Measurements from ENCODE around the gene AFP.
"Not testable (repeated sequence)": the region's sequence is repeated elsewhere in the genome, so short reads cannot be mapped to it uniquely, and the experiment has no call there.

Gene AFP

DNA sequence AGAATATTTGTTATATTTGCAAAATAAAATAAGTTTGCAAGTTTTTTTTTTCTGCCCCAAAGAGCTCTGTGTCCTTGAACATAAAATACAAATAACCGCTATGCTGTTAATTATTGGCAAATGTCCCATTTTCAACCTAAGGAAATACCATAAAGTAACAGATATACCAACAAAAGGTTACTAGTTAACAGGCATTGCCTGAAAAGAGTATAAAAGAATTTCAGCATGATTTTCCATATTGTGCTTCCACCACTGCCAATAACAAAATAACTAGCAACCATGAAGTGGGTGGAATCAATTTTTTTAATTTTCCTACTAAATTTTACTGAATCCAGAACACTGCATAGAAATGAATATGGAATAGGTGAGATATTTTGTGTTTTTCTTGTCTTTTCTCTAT lies at the start of gene AFP:
TSS of gene AFP (plus strand) at position 238 of the 400 bp plus-strand sequence. CDS start at position 280, 42 bp downstream.
- no peak for DNase-seq

- no peak for DNase-seq
These were observed 48.5 kb upstream of the AFP start for GRCh38 chr4:73387552-73387951.

GRCh38 chr4:73388887-73389286 lies 47.1 kb upstream of the AFP start:
- DNase-seq, result no peak

GRCh38 chr4:73389663-73390062 lies 46.4 kb upstream of the AFP start:
- not testable (repeated sequence) for DNase-seq

- no peak for DNase-seq
These were observed 44.2 kb upstream of the AFP start for GRCh38 chr4:73391774-73392173.

DNA sequence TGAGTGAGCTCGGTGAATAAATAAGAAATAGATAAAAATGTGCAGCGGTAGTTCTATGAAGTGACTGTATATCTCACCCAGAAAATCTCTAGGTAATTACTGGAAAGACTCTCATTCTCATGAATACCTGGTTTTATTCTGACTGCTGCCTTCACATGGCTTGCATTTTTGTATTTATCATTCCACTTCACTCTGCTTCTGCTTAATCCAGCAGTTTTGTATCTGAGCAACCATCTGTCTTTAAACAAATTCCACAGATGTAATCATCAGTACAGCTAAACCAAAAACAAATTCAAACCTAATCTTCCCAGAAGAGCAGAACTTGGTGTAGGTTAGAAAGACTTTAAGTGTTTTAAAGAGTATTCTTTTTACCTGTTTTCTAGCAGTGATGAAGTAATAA lies 43.1 kb upstream of the AFP start:
- no peak for DNase-seq

- no peak for DNase-seq
These were observed 39.7 kb upstream of the AFP start for GRCh38 chr4:73396304-73396703.

DNA sequence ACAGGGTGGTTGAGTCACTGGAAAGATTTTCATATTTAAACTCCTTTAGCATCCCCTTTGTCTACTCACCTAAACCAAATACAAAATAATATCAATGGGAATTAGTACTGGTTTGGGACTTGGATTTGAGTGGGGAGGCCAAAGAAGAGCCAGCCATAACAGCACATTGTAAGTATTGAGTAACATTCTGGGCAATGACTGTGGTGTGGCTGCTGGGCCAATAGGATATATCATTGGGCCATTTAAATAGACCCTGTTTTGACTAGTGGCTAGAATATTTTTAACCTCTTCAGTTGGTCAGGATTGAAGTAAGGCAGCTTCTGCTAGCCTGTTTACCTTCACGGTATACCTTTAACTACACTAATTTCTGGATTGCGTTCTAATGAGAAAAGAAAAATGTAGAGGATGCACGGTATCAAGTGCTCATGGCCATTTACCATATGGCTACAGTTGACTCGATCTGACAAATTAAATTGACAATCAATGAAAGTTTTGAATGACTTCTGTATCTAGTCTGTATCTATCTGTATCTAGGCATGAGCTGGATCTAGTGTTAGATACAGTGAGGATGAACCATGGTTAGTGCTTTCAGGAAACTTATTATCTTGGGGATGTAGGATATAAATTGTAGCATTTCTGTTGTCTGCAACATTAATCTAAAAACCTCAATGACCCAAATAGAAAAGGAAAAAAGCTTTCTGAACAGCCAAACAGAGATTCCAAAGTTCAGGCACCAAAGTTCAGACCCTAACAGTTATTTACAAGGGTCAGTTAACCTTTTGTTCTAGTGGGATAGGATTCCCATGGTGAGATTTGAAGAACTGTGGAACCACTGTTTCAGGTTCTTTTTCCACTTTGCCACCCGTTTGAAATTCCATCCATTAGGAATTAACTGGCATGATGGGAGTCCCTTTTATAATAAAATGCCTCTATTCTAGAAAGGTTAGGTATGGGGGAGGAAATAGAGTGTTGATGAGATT lies 38.7 kb upstream of the AFP start:
- DNase-seq, result no peak

GRCh38 chr4:73401412-73401811 lies 34.6 kb upstream of the AFP start:
- DNase-seq, result no peak

DNA sequence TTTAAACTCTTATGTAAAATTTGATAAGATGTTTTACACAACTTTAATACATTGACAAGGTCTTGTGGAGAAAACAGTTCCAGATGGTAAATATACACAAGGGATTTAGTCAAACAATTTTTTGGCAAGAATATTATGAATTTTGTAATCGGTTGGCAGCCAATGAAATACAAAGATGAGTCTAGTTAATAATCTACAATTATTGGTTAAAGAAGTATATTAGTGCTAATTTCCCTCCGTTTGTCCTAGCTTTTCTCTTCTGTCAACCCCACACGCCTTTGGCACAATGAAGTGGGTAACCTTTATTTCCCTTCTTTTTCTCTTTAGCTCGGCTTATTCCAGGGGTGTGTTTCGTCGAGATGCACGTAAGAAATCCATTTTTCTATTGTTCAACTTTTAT lies 32.0 kb upstream of the AFP start, which contains the start of gene ALB:
TSS of gene ALB (plus strand) at position 246 of the 400 bp plus-strand sequence. CDS start at position 287, 41 bp downstream.
- DNase-seq, result no peak

GRCh38 chr4:73404457-73404856 lies 31.6 kb upstream of the AFP start:
- no peak for DNase-seq

DNA sequence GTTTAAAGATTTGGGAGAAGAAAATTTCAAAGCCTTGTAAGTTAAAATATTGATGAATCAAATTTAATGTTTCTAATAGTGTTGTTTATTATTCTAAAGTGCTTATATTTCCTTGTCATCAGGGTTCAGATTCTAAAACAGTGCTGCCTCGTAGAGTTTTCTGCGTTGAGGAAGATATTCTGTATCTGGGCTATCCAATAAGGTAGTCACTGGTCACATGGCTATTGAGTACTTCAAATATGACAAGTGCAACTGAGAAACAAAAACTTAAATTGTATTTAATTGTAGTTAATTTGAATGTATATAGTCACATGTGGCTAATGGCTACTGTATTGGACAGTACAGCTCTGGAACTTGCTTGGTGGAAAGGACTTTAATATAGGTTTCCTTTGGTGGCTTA lies 30.9 kb upstream of the AFP start:
- DNase-seq, result no peak

DNA sequence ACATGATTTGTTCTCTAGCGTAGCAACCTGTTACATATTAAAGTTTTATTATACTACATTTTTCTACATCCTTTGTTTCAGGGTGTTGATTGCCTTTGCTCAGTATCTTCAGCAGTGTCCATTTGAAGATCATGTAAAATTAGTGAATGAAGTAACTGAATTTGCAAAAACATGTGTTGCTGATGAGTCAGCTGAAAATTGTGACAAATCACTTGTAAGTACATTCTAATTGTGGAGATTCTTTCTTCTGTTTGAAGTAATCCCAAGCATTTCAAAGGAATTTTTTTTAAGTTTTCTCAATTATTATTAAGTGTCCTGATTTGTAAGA lies 29.5 kb upstream of the AFP start:
- DNase-seq, result no peak

DNA sequence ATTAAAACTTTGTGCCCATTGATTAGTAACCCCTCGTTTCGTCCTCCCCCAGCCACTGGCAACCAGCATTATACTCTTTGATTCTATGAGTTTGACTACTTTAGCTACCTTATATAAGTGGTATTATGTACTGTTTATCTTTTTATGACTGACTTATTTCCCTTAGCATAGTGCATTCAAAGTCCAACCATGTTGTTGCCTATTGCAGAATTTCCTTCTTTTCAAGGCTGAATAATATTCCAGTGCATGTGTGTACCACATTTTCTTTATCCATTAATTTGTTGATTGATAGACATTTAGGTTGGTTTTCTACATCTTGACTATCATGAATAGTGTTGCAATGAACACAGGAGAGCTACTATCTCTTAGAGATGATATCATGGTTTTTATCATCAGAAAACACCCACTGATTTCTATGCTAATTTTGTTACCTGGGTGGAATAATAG lies 28.8 kb upstream of the AFP start:
- DNase-seq, result no peak

DNA sequence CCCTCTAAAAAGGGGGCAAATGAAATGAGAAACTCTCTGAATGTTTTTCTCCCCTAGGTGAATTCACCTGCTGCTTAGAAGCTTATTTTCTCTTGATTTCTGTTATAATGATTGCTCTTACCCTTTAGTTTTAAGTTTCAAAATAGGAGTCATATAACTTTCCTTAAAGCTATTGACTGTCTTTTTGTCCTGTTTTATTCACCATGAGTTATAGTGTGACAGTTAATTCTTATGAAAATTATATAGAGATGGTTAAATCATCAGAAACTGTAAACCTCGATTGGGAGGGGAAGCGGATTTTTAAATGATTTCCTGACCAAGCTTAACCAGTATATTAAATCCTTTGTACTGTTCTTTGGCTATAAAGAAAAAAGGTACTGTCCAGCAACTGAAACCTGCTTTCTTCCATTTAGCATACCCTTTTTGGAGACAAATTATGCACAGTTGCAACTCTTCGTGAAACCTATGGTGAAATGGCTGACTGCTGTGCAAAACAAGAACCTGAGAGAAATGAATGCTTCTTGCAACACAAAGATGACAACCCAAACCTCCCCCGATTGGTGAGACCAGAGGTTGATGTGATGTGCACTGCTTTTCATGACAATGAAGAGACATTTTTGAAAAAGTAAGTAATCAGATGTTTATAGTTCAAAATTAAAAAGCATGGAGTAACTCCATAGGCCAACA lies 27.7 kb upstream of the AFP start:
- no peak for DNase-seq

GRCh38 chr4:73409012-73409862 lies 26.8 kb upstream of the AFP start:
- DNase-seq, result no peak

DNA sequence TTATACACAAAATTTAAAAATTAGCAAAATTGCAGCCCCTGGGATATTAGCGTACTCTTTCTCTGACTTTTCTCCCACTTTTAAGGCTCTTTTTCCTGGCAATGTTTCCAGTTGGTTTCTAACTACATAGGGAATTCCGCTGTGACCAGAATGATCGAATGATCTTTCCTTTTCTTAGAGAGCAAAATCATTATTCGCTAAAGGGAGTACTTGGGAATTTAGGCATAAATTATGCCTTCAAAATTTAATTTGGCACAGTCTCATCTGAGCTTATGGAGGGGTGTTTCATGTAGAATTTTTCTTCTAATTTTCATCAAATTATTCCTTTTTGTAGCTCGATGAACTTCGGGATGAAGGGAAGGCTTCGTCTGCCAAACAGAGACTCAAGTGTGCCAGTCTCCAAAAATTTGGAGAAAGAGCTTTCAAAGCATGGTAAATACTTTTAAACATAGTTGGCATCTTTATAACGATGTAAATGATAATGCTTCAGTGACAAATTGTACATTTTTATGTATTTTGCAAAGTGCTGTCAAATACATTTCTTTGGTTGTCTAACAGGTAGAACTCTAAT lies 26.0 kb upstream of the AFP start:
- no peak for DNase-seq

DNA sequence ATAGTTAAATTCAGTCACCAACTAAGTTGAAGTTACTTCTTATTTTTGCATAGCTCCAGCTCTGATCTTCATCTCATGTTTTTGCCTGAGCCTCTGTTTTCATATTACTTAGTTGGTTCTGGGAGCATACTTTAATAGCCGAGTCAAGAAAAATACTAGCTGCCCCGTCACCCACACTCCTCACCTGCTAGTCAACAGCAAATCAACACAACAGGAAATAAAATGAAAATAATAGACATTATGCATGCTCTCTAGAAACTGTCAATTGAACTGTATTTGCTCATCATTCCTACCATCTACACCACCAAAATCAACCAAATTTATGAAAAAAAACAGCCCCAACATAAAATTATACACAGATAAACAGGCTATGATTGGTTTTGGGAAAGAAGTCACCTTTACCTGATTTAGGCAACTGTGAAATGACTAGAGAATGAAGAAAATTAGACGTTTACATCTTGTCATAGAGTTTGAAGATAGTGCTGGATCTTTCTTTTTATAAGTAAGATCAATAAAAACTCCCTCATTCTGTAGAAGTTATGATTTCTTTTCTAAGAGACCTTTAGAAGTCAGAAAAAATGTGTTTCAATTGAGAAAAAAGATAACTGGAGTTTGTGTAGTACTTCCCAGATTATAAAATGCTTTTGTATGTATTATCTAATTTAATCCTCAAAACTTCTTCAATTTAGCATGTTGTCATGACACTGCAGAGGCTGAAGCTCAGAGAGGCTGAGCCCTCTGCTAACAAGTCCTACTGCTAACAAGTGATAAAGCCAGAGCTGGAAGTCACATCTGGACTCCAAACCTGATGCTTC lies 24.9 kb upstream of the AFP start:
- no peak for DNase-seq

GRCh38 chr4:73411731-73412414 lies 24.1 kb upstream of the AFP start:
- DNase-seq, result no peak

GRCh38 chr4:73413294-73413755 lies 22.7 kb upstream of the AFP start:
- DNase-seq, result no peak

DNA sequence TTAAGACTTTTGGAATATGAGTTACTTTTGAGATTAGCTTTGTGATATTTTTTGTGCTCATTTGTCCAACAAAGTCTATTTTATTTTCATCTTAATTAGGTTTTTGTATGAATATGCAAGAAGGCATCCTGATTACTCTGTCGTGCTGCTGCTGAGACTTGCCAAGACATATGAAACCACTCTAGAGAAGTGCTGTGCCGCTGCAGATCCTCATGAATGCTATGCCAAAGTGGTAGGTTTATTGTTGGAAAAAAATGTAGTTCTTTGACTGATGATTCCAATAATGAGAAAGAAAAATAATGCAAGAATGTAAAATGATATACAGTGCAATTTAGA lies 21.1 kb upstream of the AFP start:
- DNase-seq, result no peak

Data from amniotic stem cell (primary cell).